Peyer's patch (tissue), 4 donors: Measurements from ENCODE around the gene CHST11. TPM values are rescaled to one million over a fixed set of nuclear protein-coding genes. Genes with fewer than 3 reads are reported as not detected.

Experiments used
- DNase-seq, 3 donors: peaks; one replicate each; pipeline ENCODE4 v3.0.0-alpha.2; 2017 to 2019
- H3K27ac ChIP-seq, 4 donors: fragments of 200-600 bp; sonication (generic); one replicate each; pipeline ENCODE4 v1.5.1; 2016 to 2019
- H3K27me3 ChIP-seq, 2 donors: fragments of 200-600 bp; sonication (generic); one replicate each; pipeline ENCODE4 v1.5.1; 2019
- H3K36me3 ChIP-seq, 3 donors: fragments of 200-600 bp; sonication (generic); one replicate each; pipeline ENCODE4 v1.5.1; 2016 to 2019
- H3K4me1 ChIP-seq, 4 donors: fragments of 200-600 bp; sonication (generic); one replicate each; pipeline ENCODE4 v1.5.1; 2016 to 2019
- H3K4me3 ChIP-seq, 4 donors: fragments of 200-600 bp; sonication (generic); 1 replicate in 3 of 4; 2 replicates in 1 of 4; pipeline ENCODE4 v1.5.1; 2016 to 2019; ENCODE audit warnings: mild to moderate bottlenecking in 1 of 4
- H3K9me3 ChIP-seq, 4 donors: fragments of 200-600 bp; sonication (generic); one replicate each; pipeline ENCODE4 v1.5.1; 2016 to 2019; ENCODE audit warnings: mild to moderate bottlenecking in 1 of 4
- POLR2A ChIP-seq, 2 donors: fragments of 450-650 bp; IDR thresholded peaks; one replicate each; pipeline ENCODE4 v1.5.1; 2017; ENCODE audit warnings: antibody characterized with exemption in 2 of 2, mild to moderate bottlenecking in 2 of 2, moderate library complexity in 2 of 2
- total RNA-seq, 4 donors: library from RNA; depleted of rRNA; stranded (reverse); fragments of >200 nt; gene quantifications; one replicate each; pipeline ENCODE4 v1.1.0, GENCODE V29; 2016
- TF ChIP-seq, protein P1 (sequence below), 6 experiments: fragments of 450-650 bp in 4 of 6; fragments of 200-600 bp in 2 of 6; sonication (generic) in 1 of 6; IDR thresholded peaks; one replicate each; pipeline ENCODE4 v1.5.1; 2017 to 2019; ENCODE audit warnings: antibody characterized with exemption in 6 of 6, mild to moderate bottlenecking in 3 of 6, moderate library complexity in 1 of 6

Gene CHST11
- total RNA-seq, 4 donors from 2014 or later = 9.9 to 119 (median 15.6) TPM

- Histone ChIP-seq H3K9me3 (no peaks in the 10 kb centered on the region), H3K27ac (peak overlapping the region in 2 of 4 donors; percentile 18 to 51), H3K27me3 (no peaks in the 10 kb centered on the region), H3K36me3 (no peaks in the 10 kb centered on the region), H3K4me3 (no peak overlapping the region), H3K4me1 (peaks cover 0 to 29% (median 13%) of the 10 kb centered on the region in 4 donors)
- no peak for DNase-seq
- TF ChIP-seq, protein P1, sequence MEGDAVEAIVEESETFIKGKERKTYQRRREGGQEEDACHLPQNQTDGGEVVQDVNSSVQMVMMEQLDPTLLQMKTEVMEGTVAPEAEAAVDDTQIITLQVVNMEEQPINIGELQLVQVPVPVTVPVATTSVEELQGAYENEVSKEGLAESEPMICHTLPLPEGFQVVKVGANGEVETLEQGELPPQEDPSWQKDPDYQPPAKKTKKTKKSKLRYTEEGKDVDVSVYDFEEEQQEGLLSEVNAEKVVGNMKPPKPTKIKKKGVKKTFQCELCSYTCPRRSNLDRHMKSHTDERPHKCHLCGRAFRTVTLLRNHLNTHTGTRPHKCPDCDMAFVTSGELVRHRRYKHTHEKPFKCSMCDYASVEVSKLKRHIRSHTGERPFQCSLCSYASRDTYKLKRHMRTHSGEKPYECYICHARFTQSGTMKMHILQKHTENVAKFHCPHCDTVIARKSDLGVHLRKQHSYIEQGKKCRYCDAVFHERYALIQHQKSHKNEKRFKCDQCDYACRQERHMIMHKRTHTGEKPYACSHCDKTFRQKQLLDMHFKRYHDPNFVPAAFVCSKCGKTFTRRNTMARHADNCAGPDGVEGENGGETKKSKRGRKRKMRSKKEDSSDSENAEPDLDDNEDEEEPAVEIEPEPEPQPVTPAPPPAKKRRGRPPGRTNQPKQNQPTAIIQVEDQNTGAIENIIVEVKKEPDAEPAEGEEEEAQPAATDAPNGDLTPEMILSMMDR (IDR thresholded peaks at IDR 0.05) = no peak
- no peak for TF ChIP-seq POLR2A (IDR thresholded peaks at IDR 0.05)
These were observed 10.1 kb downstream of the CHST11 start for GRCh38 chr12:104466709-104467345.

- no peaks in the 10 kb centered on the region for H3K9me3 ChIP-seq
- H3K36me3 ChIP-seq = no peaks in the 10 kb centered on the region
- peak overlapping the region in 2 of 4 donors; percentile 18 to 42 for H3K27ac ChIP-seq
- no peak overlapping the region for H3K4me3 ChIP-seq
- DNase-seq = no peak
- H3K27me3 ChIP-seq = no peaks in the 10 kb centered on the region
- peaks cover 0 to 28% (median 14%) of the 10 kb centered on the region in 4 donors for H3K4me1 ChIP-seq
- TF ChIP-seq POLR2A (IDR thresholded peaks at IDR 0.05) = no peak
- TF ChIP-seq, protein P1 (IDR thresholded peaks at IDR 0.05) = no peak
These were observed 10.6 kb downstream of the CHST11 start for GRCh38 chr12:104467346-104467837.

GRCh38 chr12:104468371-104468770, 11.6 kb downstream of the CHST11 start:
- Histone ChIP-seq H3K36me3 (no peaks in the 10 kb centered on the region), H3K27me3 (no peaks in the 10 kb centered on the region), H3K9me3 (no peaks in the 10 kb centered on the region), H3K4me1 (peaks cover 0 to 34% (median 18%) of the 10 kb centered on the region in 4 donors), H3K4me3 (no peak overlapping the region), H3K27ac (peak overlapping the region in 1 of 4 donors; percentile 1)
- TF ChIP-seq, protein P1 (IDR thresholded peaks at IDR 0.05) = no peak
- TF ChIP-seq POLR2A (IDR thresholded peaks at IDR 0.05) = no peak
- DNase-seq = no peak

DNA sequence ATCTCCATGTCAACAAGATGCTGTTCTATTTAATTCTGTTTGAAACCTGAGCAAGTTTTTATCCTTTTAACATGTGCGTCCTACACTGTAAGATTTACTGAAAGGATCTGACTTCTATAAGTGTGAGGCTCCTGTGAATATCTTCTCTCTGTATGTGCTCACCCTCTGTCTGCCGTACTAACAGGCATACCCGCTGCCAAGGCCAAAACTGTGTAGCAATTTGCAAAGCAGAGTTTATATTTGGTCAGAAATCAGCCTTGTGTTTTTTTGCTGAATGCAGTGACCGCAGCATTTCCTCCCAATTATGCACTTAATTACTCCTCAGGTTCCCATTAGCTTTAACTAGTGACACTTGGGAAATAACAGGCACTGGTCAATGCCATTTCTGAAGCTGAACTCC, 12.3 kb downstream of the CHST11 start:
- Histone ChIP-seq H3K4me1 (peaks cover 0 to 34% (median 16%) of the 10 kb centered on the region in 4 donors), H3K4me3 (no peak overlapping the region), H3K27ac (peak overlapping the region in 1 of 4 donors; percentile 22), H3K27me3 (no peaks in the 10 kb centered on the region), H3K9me3 (no peaks in the 10 kb centered on the region), H3K36me3 (no peaks in the 10 kb centered on the region)
- TF ChIP-seq POLR2A (IDR thresholded peaks at IDR 0.05) = no peak
- TF ChIP-seq, protein P1 (IDR thresholded peaks at IDR 0.05) = no peak
- no peak for DNase-seq

DNA sequence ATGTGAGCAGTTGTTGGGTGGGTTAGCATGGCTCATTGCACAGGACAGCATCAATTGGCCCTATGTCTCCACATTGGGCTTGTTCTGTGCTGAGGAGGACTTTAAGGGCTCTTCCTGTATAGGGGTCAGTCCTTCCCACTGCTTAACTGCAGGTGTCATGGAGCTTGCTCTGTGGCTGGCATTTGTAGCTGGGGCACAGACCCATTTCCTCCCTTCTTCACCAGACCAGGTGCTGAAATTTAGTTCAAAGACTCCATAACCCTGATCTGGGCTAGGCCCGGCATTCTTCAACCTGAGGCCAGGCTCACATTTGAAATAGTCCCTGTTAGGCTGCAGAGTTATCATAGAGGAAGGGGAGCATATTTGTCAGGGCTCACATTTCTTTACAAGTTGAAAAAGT, 12.8 kb downstream of the CHST11 start:
- Histone ChIP-seq H3K4me3 (no peak overlapping the region), H3K9me3 (no peaks in the 10 kb centered on the region), H3K36me3 (no peaks in the 10 kb centered on the region), H3K4me1 (peaks cover 0 to 32% (median 14%) of the 10 kb centered on the region in 4 donors), H3K27ac (peak overlapping the region in 1 of 4 donors; percentile 22), H3K27me3 (no peaks in the 10 kb centered on the region)
- TF ChIP-seq, protein P1 (IDR thresholded peaks at IDR 0.05) = no peak
- no peak for TF ChIP-seq POLR2A (IDR thresholded peaks at IDR 0.05)
- DNase-seq = peak in 1 of 3 donors; percentile 33
